DND-41 (cell line): ENCODE results near the gene ARHGEF4.

Experiments
- EZH2 ChIP-seq: IDR thresholded peaks from 3 replicates; pipeline ENCODE4 v1.6.1; 2012; ENCODE audit warnings: borderline replicate concordance, low read depth, mild to moderate bottlenecking, moderate library complexity, low read length, inconsistent platforms; ENCODE audit not compliant: severe bottlenecking
- TF ChIP-seq, protein P1 (sequence below): IDR thresholded peaks from 2 replicates; pipeline ENCODE4 v1.5.1; 2012; ENCODE audit warnings: borderline replicate concordance, low read length, moderate library complexity, mild to moderate bottlenecking; ENCODE audit not compliant: poor library complexity, severe bottlenecking; ENCODE audit errors: extremely low read depth

DNA sequence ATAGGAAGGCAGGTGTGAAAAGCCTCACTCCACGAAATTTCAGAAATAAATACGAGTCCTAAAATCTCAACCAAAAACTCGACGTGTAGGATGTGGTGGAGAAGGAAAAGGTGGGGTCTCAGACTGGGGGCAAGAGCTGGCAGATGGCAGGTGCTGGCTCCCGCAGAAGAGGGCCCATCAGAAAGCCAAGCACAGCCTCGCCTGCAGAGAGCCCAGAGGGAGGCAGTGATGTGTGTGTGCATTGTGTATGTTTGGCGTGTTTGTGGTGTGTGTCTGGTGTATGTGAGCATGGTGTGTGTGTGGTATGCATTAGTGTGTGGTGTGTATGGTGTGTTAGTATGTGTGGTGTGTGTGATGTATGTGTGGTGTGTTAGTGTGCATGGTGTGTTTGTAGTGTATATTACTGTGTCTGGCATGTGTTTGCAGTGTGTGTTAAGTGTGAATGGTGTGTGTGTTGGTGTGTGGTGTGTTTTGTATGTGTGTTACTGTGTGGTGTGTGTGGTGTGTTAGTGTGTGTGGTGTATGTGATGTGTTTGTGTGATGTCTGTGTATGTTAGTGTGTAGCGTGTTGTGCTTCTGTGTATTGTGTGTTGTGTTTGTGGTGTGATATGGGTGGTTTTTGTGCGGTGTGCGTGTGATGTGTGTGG is 140.0 kb downstream of the ARHGEF4 start:
- TF ChIP-seq EZH2: no peak
- TF ChIP-seq, protein P1, sequence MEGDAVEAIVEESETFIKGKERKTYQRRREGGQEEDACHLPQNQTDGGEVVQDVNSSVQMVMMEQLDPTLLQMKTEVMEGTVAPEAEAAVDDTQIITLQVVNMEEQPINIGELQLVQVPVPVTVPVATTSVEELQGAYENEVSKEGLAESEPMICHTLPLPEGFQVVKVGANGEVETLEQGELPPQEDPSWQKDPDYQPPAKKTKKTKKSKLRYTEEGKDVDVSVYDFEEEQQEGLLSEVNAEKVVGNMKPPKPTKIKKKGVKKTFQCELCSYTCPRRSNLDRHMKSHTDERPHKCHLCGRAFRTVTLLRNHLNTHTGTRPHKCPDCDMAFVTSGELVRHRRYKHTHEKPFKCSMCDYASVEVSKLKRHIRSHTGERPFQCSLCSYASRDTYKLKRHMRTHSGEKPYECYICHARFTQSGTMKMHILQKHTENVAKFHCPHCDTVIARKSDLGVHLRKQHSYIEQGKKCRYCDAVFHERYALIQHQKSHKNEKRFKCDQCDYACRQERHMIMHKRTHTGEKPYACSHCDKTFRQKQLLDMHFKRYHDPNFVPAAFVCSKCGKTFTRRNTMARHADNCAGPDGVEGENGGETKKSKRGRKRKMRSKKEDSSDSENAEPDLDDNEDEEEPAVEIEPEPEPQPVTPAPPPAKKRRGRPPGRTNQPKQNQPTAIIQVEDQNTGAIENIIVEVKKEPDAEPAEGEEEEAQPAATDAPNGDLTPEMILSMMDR: no peak
